Pancreas (tissue), 10 donors: ENCODE results near the gene IGLON5. TPM values are rescaled to one million over a fixed set of nuclear protein-coding genes. Genes with fewer than 3 reads are reported as not detected.
A peak's percentile ranks its signal among the peaks of the same experiment; 100 is the strongest.

Experiments used
- ATAC-seq, 4 donors: fragments of 200-7000 bp; cut with Tn5 transposase; one replicate each; pipeline versions ENCODE4 v1.8.0 to v1.9.1; 2020; ENCODE audit warnings: mild to moderate bottlenecking in 4 of 4, moderate library complexity in 4 of 4
- DNase-seq, 6 donors: peaks; one replicate each; pipeline ENCODE4 v3.0.0-alpha.2; 2020
- FAIRE-seq: peaks from 2 replicates; lab custom pipeline; 2012; peaks lifted over from hg19 to GRCh38; lab: Jason Lieb, UNC
- H3K27ac ChIP-seq, 4 donors: fragments of 200-600 bp; sonication (generic); 1 replicate in 3 of 4; 2 replicates in 1 of 4; pipeline versions ENCODE4 v1.5.0 to v1.8.0; 2020
- H3K27me3 ChIP-seq, 4 donors: fragments of 200-600 bp; one replicate each; pipeline ENCODE4 v1.8.0; 2021
- H3K36me3 ChIP-seq, 3 donors: fragments of 200-600 bp; sonication (generic) in 1 of 3; one replicate each; pipeline versions ENCODE4 v1.5.0 to v1.8.0; 2020 to 2021
- H3K4me1 ChIP-seq, 3 donors: fragments of 200-600 bp; one replicate each; pipeline ENCODE4 v1.8.0; 2021
- H3K4me3 ChIP-seq, 4 donors: fragments of 200-600 bp; sonication (generic) in 2 of 4; one replicate each; pipeline versions ENCODE4 v1.5.0 to v1.8.0; 2020 to 2021
- H3K9me3 ChIP-seq, 4 donors: fragments of 200-600 bp; one replicate each; pipeline ENCODE4 v1.8.0; 2021
- CTCF ChIP-seq, 4 donors: fragments of 200-600 bp; sonication (generic) in 3 of 4; IDR thresholded peaks; one replicate each; pipeline versions ENCODE4 v1.5.0 to v1.8.0; 2021; ENCODE audit warnings: antibody characterized with exemption in 4 of 4
- WGBS, 2 donors: extraction: QIAGEN DNeasy Blood & Tissue Kit; methylation state at CpG; one replicate each; pipeline ENCODE4 v1.1.7; 2013; 5-methylcytosine and 5-hydroxymethylcytosine counted together
- intact Hi-C, 3 donors: fragments of 100-400 bp; cut with DNase I; formaldehyde crosslinking; loops; one replicate each; pipeline versions ENCODE4 v1.11.1 to v1.14.2; 2022
- polyA plus RNA-seq, 2 donors: library from polyadenylated mRNA; stranded (reverse); fragments of 200-250 nt; gene quantifications; one replicate each; pipeline ENCODE4 v1.2.3, GENCODE V29; 2013
- total RNA-seq, 6 donors: library from RNA; stranded (reverse); fragmentation: NEBNext Ultra II Directional in 4 of 6; extraction: Animal tissue kit (Norgen Biotek cat#: 25700) in 4 of 6; gene quantifications; one replicate each; pipeline versions ENCODE4 v1.2.1 to v1.2.4, GENCODE V29; 2021 to 2023
- donor health status: healthy with polysubstance abuse.
- donor health status: DM: no; HTN: no; CAD: no; lungs with moderate emphysema.
- donor health status: DM: no; HTN: no; CAD: no.
- donor health status: control.
- donor health status: control.
- donor health status: Bipolar disorder and iron deficiency.
- donor health status: DM: yes; HTN: yes; CAD: no.
- donor health status: DM: no; HTN: no; CAD: no.
- donor health status: DM: no; HTN: no; CAD: no.
- donor health status: DM: yes; HTN: yes; CAD: no.

IGLON5 gene
- total and polyA plus RNA-seq, 8 donors = 0.06 to 0.09 (median 0.07) TPM; not detected in 4

GRCh38 chr19:51339687-51340656 lies 28.5 kb downstream of the IGLON5 start:
- intact Hi-C loops = loop anchor here in 1 of 3 donors (10.0 kb wide), 1 partner anchor 85 kb away; no protein-coding TSS in a partner anchor
- DNase-seq (peak; percentile 95 to 98 (median 97)), FAIRE-seq (no peak), ATAC-seq (peak; percentile 93 to 97 (median 95))
- Histone ChIP-seq H3K27me3 (no peaks in the 10 kb centered on the region), H3K4me1 (peaks cover 0 to 5% (median 5%) of the 10 kb centered on the region in 3 donors), H3K27ac (peak overlapping the region in 1 of 4 donors; percentile 15), H3K9me3 (no peaks in the 10 kb centered on the region), H3K36me3 (no peaks in the 10 kb centered on the region), H3K4me3 (peak overlapping the region; percentile 27 to 79 (median 52))
- no peak for TF ChIP-seq CTCF (IDR thresholded peaks at IDR 0.05)
- WGBS, 2 donors = 4 to 5% methylated on average over 75 to 107 of the region's 107 CpGs

- H3K4me1 ChIP-seq = peaks cover 0 to 5% (median 5%) of the 10 kb centered on the region in 3 donors
- no peak for FAIRE-seq
- no peaks in the 10 kb centered on the region for H3K36me3 ChIP-seq
- no peak for TF ChIP-seq CTCF (IDR thresholded peaks at IDR 0.05)
- no peak overlapping the region for H3K4me3 ChIP-seq
- 82 to 88% methylated on average over 18 of the region's 18 CpGs for whole genome bisulfite sequencing, 2 donors
- H3K27me3 ChIP-seq = no peaks in the 10 kb centered on the region
- H3K27ac ChIP-seq = no peak overlapping the region
- DNase-seq = peak in 1 of 6 donors; percentile 32
- intact Hi-C loops = no loop called here
- H3K9me3 ChIP-seq = no peaks in the 10 kb centered on the region
- ATAC-seq = no peak
Measured at GRCh38 chr19:51341066-51341465, 29.6 kb downstream of the IGLON5 start.

GRCh38 chr19:51341976-51342580 lies 30.6 kb downstream of the IGLON5 start, which contains the start of gene VSIG10L:
TSS of gene VSIG10L (minus strand) at chr19:51342139. CDS start at chr19:51342124, 15 bp downstream.
- no peak within 1 kb of the TSS for H3K4me3 ChIP-seq
- no peaks in the 10 kb centered on the region for H3K9me3 ChIP-seq
- TF ChIP-seq CTCF (IDR thresholded peaks at IDR 0.05) = no peak
- WGBS, 2 donors = 22 to 39% methylated on average over 2 to 3 of the region's 3 CpGs
- H3K36me3 ChIP-seq = no peaks in the 10 kb centered on the region
- H3K27me3 ChIP-seq = no peaks in the 10 kb centered on the region
- FAIRE-seq (no peak), DNase-seq (no peak), ATAC-seq (no peak)
- no peak within 1 kb of the TSS for H3K27ac ChIP-seq
- intact Hi-C loops = no loop called here
- peaks cover 0 to 5% (median 5%) of the 10 kb centered on the region in 3 donors for H3K4me1 ChIP-seq

GRCh38 chr19:51342631-51343569 lies 31.5 kb downstream of the IGLON5 start:
- Histone ChIP-seq H3K36me3 (no peaks in the 10 kb centered on the region), H3K27me3 (no peaks in the 10 kb centered on the region), H3K4me1 (peaks cover 0 to 5% (median 5%) of the 10 kb centered on the region in 3 donors), H3K4me3 (no peak overlapping the region), H3K27ac (no peak overlapping the region), H3K9me3 (no peaks in the 10 kb centered on the region)
- WGBS, 2 donors = 42 to 45% methylated on average over 9 of the region's 9 CpGs
- ATAC-seq (no peak), FAIRE-seq (no peak), DNase-seq (no peak)
- intact Hi-C loops = no loop called here
- TF ChIP-seq CTCF (IDR thresholded peaks at IDR 0.05) = no peak
